ENCODE results near the gene ZNF628. TPM values are rescaled to one million over a fixed set of nuclear protein-coding genes. Genes with fewer than 3 reads are reported as not detected.

The ZNF628 gene
- polyA plus RNA-seq, 2 donors: 3.8 to 7.0 TPM

GRCh38 chr19:55525289-55526101 lies 49.1 kb downstream of the ZNF628 start:
- Histone ChIP-seq H3K9me3 (ENCODE audit: control insufficient read depth in 2 of 2, insufficient read depth in 1 of 2, low read depth in 1 of 2, low read length in 1 of 2) (no peaks in the 10 kb centered on the region), H3K4me1 (ENCODE audit: control insufficient read depth in 2 of 2, insufficient read depth in 2 of 2, low read length in 1 of 2) (peaks cover 0 to 8% of the 10 kb centered on the region in 2 donors), H3K27me3 (ENCODE audit: control insufficient read depth in 1 of 2, insufficient read depth in 2 of 2, low read length in 2 of 2) (no peaks in the 10 kb centered on the region), H3K4me3 (ENCODE audit: low read depth in 1 of 2, low read length in 2 of 2) (no peak overlapping the region), H3K27ac (ENCODE audit: low read depth in 2 of 2, low read length in 1 of 2) (no peak overlapping the region), H3K36me3 (ENCODE audit: control insufficient read depth in 2 of 2, insufficient read depth in 2 of 2, low read length in 1 of 2) (no peaks in the 10 kb centered on the region)
- WGBS, 2 donors: 42 to 48% methylated on average over 29 of the region's 29 CpGs

GRCh38 chr19:55526216-55527196 lies 50.1 kb downstream of the ZNF628 start:
- Histone ChIP-seq H3K27ac (ENCODE audit: low read depth in 2 of 2, low read length in 1 of 2) (no peak overlapping the region), H3K4me3 (ENCODE audit: low read depth in 1 of 2, low read length in 2 of 2) (no peak overlapping the region), H3K4me1 (ENCODE audit: control insufficient read depth in 2 of 2, insufficient read depth in 2 of 2, low read length in 1 of 2) (peaks cover 0 to 8% of the 10 kb centered on the region in 2 donors)

GRCh38 chr19:55527197-55528029 lies 51.0 kb downstream of the ZNF628 start:
- peaks cover 0 to 2% of the 10 kb centered on the region in 2 donors for H3K9me3 ChIP-seq (ENCODE audit: control insufficient read depth in 2 of 2, insufficient read depth in 1 of 2, low read depth in 1 of 2, low read length in 1 of 2)
- 79 to 83% methylated on average over 22 of the region's 22 CpGs for WGBS, 2 donors
- no peaks in the 10 kb centered on the region for H3K36me3 ChIP-seq (ENCODE audit: control insufficient read depth in 2 of 2, insufficient read depth in 2 of 2, low read length in 1 of 2)
- H3K4me3 ChIP-seq (ENCODE audit: low read depth in 1 of 2, low read length in 2 of 2): no peak overlapping the region
- peaks cover 0 to 8% of the 10 kb centered on the region in 2 donors for H3K4me1 ChIP-seq (ENCODE audit: control insufficient read depth in 2 of 2, insufficient read depth in 2 of 2, low read length in 1 of 2)
- H3K27me3 ChIP-seq (ENCODE audit: control insufficient read depth in 1 of 2, insufficient read depth in 2 of 2, low read length in 2 of 2): no peaks in the 10 kb centered on the region
- no peak overlapping the region for H3K27ac ChIP-seq (ENCODE audit: low read depth in 2 of 2, low read length in 1 of 2)

More at GRCh38 chr19:55526216-55527196, 50.1 kb downstream of the ZNF628 start:
- no peaks in the 10 kb centered on the region for H3K27me3 ChIP-seq (ENCODE audit: control insufficient read depth in 1 of 2, insufficient read depth in 2 of 2, low read length in 2 of 2)
- H3K36me3 ChIP-seq (ENCODE audit: control insufficient read depth in 2 of 2, insufficient read depth in 2 of 2, low read length in 1 of 2): no peaks in the 10 kb centered on the region
- WGBS, 2 donors: 25 to 27% methylated on average over 35 of the region's 35 CpGs
- peaks cover 0 to 2% of the 10 kb centered on the region in 2 donors for H3K9me3 ChIP-seq (ENCODE audit: control insufficient read depth in 2 of 2, insufficient read depth in 1 of 2, low read depth in 1 of 2, low read length in 1 of 2)

- WGBS, 2 donors: 30 to 35% methylated on average over 15 of the region's 15 CpGs
- Histone ChIP-seq H3K27me3 (ENCODE audit: control insufficient read depth in 1 of 2, insufficient read depth in 2 of 2, low read length in 2 of 2) (no peaks in the 10 kb centered on the region), H3K4me3 (ENCODE audit: low read depth in 1 of 2, low read length in 2 of 2) (no peak overlapping the region), H3K27ac (ENCODE audit: low read depth in 2 of 2, low read length in 1 of 2) (no peak overlapping the region), H3K4me1 (ENCODE audit: control insufficient read depth in 2 of 2, insufficient read depth in 2 of 2, low read length in 1 of 2) (peaks cover 0 to 8% of the 10 kb centered on the region in 2 donors), H3K9me3 (ENCODE audit: control insufficient read depth in 2 of 2, insufficient read depth in 1 of 2, low read depth in 1 of 2, low read length in 1 of 2) (peaks cover 0 to 2% of the 10 kb centered on the region in 2 donors), H3K36me3 (ENCODE audit: control insufficient read depth in 2 of 2, insufficient read depth in 2 of 2, low read length in 1 of 2) (no peaks in the 10 kb centered on the region)
Measured at GRCh38 chr19:55528030-55528803, 51.8 kb downstream of the ZNF628 start.

- WGBS, 2 donors: 89 to 92% methylated on average over 30 to 56 of the region's 56 CpGs
- H3K27me3 ChIP-seq (ENCODE audit: control insufficient read depth in 1 of 2, insufficient read depth in 2 of 2, low read length in 2 of 2): no peaks in the 10 kb centered on the region
- H3K4me3 ChIP-seq (ENCODE audit: low read depth in 1 of 2, low read length in 2 of 2): no peak overlapping the region
- H3K36me3 ChIP-seq (ENCODE audit: control insufficient read depth in 2 of 2, insufficient read depth in 2 of 2, low read length in 1 of 2): no peaks in the 10 kb centered on the region
- H3K4me1 ChIP-seq (ENCODE audit: control insufficient read depth in 2 of 2, insufficient read depth in 2 of 2, low read length in 1 of 2): peaks cover 0 to 8% of the 10 kb centered on the region in 2 donors
- H3K27ac ChIP-seq (ENCODE audit: low read depth in 2 of 2, low read length in 1 of 2): no peak overlapping the region
- H3K9me3 ChIP-seq (ENCODE audit: control insufficient read depth in 2 of 2, insufficient read depth in 1 of 2, low read depth in 1 of 2, low read length in 1 of 2): peaks cover 0 to 2% of the 10 kb centered on the region in 2 donors
Measured at GRCh38 chr19:55529636-55530234, 53.3 kb downstream of the ZNF628 start.

- WGBS, 2 donors: 89 to 92% methylated on average over 22 to 26 of the region's 26 CpGs
- H3K4me1 ChIP-seq (ENCODE audit: control insufficient read depth in 2 of 2, insufficient read depth in 2 of 2, low read length in 1 of 2): peaks cover 0 to 5% of the 10 kb centered on the region in 2 donors
- peaks cover 0 to 2% of the 10 kb centered on the region in 2 donors for H3K9me3 ChIP-seq (ENCODE audit: control insufficient read depth in 2 of 2, insufficient read depth in 1 of 2, low read depth in 1 of 2, low read length in 1 of 2)
- no peak overlapping the region for H3K27ac ChIP-seq (ENCODE audit: low read depth in 2 of 2, low read length in 1 of 2)
- no peaks in the 10 kb centered on the region for H3K36me3 ChIP-seq (ENCODE audit: control insufficient read depth in 2 of 2, insufficient read depth in 2 of 2, low read length in 1 of 2)
- no peak overlapping the region for H3K4me3 ChIP-seq (ENCODE audit: low read depth in 1 of 2, low read length in 2 of 2)
- H3K27me3 ChIP-seq (ENCODE audit: control insufficient read depth in 1 of 2, insufficient read depth in 2 of 2, low read length in 2 of 2): no peaks in the 10 kb centered on the region
Measured at GRCh38 chr19:55530996-55531395, 54.6 kb downstream of the ZNF628 start.

Other genes with a start within 250 kb of the ZNF628 start
- gene TMEM86B, start 247.9 kb upstream of the ZNF628 start, polyA plus RNA-seq: 1 to 10 TPM; 2.3 to 6.0 TPM
- 10 to 100 TPM; 29.8 to 30.6 TPM for gene PPP6R1, start 217.6 kb upstream of the ZNF628 start, polyA plus RNA-seq
- gene HSPBP1, start 196.5 kb upstream of the ZNF628 start, polyA plus RNA-seq: 10 to 100 TPM; 30.9 to 44.9 TPM
- 1 to 10 TPM in 1 of 2 donors, under 1 TPM in 1; 0.96 to 1.0 TPM for gene BRSK1, start 192.6 kb upstream of the ZNF628 start, polyA plus RNA-seq
- under 1 TPM in 1 of 2 donors, not detected in 1; 0.12 TPM for gene TMEM150B, start 151.3 kb upstream of the ZNF628 start, polyA plus RNA-seq
- 1 to 10 TPM; 5.0 to 9.4 TPM for gene KMT5C, start 136.7 kb upstream of the ZNF628 start, polyA plus RNA-seq
- gene COX6B2, start 121.9 kb upstream of the ZNF628 start, polyA plus RNA-seq: under 1 TPM; 0.48 to 0.53 TPM
- not detected for gene GARIN5B, start 113.4 kb upstream of the ZNF628 start, polyA plus RNA-seq
- under 1 TPM; 0.47 to 0.51 TPM for gene IL11, start 106.2 kb upstream of the ZNF628 start, polyA plus RNA-seq
- gene TMEM190, start 99.8 kb upstream of the ZNF628 start, polyA plus RNA-seq: not detected
- gene TMEM238, start 92.3 kb upstream of the ZNF628 start, polyA plus RNA-seq: under 1 TPM; 0.49 to 0.98 TPM
- gene RPL28, start 90.7 kb upstream of the ZNF628 start, polyA plus RNA-seq: 1,000 to 10,000 TPM; 2,179 to 2,435 TPM
- 10 to 100 TPM; 12.8 to 24.1 TPM for gene UBE2S, start 68.8 kb upstream of the ZNF628 start, polyA plus RNA-seq
- under 1 TPM in 1 of 2 donors, not detected in 1; 0.01 TPM for gene SHISA7, start 33.3 kb upstream of the ZNF628 start, polyA plus RNA-seq
- 10 to 100 TPM; 38.6 to 95.2 TPM for gene ISOC2, start 15.0 kb upstream of the ZNF628 start, polyA plus RNA-seq
- gene C19orf85, start 11.9 kb upstream of the ZNF628 start, polyA plus RNA-seq: under 1 TPM in 1 of 2 donors, not detected in 1; 0.04 TPM
- gene NAT14, start 8.6 kb downstream of the ZNF628 start, polyA plus RNA-seq: 1 to 10 TPM; 4.2 to 6.8 TPM
- 1 to 10 TPM in 1 of 2 donors, under 1 TPM in 1; 0.92 to 1.0 TPM for gene SSC5D, start 11.8 kb downstream of the ZNF628 start, polyA plus RNA-seq
- not detected for gene SBK2, start 60.5 kb downstream of the ZNF628 start, polyA plus RNA-seq
- gene SBK3, start 68.9 kb downstream of the ZNF628 start, polyA plus RNA-seq: under 1 TPM; 0.09 to 0.18 TPM
- gene ZNF579, start 104.2 kb downstream of the ZNF628 start, polyA plus RNA-seq: 1 to 10 TPM; 3.4 to 4.4 TPM
- 10 to 100 TPM in 1 of 2 donors, 1 to 10 TPM in 1; 7.2 to 10.9 TPM for gene FIZ1, start 122.9 kb downstream of the ZNF628 start, polyA plus RNA-seq
- 10 to 100 TPM; 24.6 to 30.5 TPM for gene ZNF524, start 123.7 kb downstream of the ZNF628 start, polyA plus RNA-seq
- gene ZNF865, start 129.0 kb downstream of the ZNF628 start, polyA plus RNA-seq: 1 to 10 TPM; 4.3 to 5.9 TPM
- 1 to 10 TPM; 5.2 to 5.9 TPM for gene ZNF784, start 147.9 kb downstream of the ZNF628 start, polyA plus RNA-seq
- 10 to 100 TPM; 12.8 to 14.2 TPM for gene ZNF580, start 164.4 kb downstream of the ZNF628 start, polyA plus RNA-seq
- 10 to 100 TPM; 10.3 to 16.6 TPM for gene ZNF581, start 167.0 kb downstream of the ZNF628 start, polyA plus RNA-seq
- gene CCDC106, start 171.6 kb downstream of the ZNF628 start, polyA plus RNA-seq: 1 to 10 TPM; 5.6 to 9.1 TPM
- 100 to 1,000 TPM; 110 to 120 TPM for gene U2AF2, start 178.4 kb downstream of the ZNF628 start, polyA plus RNA-seq
- 10 to 100 TPM; 79.1 to 83.0 TPM for gene EPN1, start 198.6 kb downstream of the ZNF628 start, polyA plus RNA-seq